Hepatocyte (in vitro differentiated cells): ENCODE data around the gene MICAL3.

ENCODE experiments used
- CTCF ChIP-seq: fragments of 200-600 bp; sonication (generic); IDR thresholded peaks from 2 replicates; pipeline ENCODE4 v1.5.1; 2016; ENCODE audit warnings: antibody characterized with exemption, mild to moderate bottlenecking; ENCODE audit not compliant: poor library complexity
- EZH2 ChIP-seq: fragments of 200-600 bp; sonication (generic); IDR thresholded peaks from 2 replicates; pipeline ENCODE4 v1.6.1; 2016; ENCODE audit warnings: antibody characterized with exemption, mild to moderate bottlenecking, borderline replicate concordance

DNA sequence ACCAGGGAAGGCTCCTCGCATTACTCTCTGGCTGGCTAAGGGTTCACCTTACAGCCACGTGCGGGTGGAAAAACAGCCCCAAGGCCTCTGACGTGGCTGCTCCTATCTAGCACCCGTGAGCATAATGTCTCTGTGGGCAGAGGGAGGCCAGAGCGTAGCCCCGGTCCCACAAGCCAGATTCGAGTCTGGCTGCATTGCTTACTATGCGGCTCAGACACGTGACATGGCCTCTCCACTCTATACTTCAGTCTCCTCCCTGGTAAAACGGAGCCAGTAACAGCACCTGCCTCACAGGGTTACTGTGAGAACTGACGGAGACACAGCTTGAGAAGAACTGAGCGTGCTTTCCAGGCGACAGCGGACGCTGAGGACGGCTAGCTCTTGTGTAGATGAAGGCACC lies 144.3 kb downstream of the MICAL3 start:
- no peak for TF ChIP-seq CTCF
- TF ChIP-seq EZH2: no peak
